Left ventricle myocardium inferior (tissue), 1 donor: ENCODE results near the gene IWS1. TPM values are rescaled to one million over a fixed set of nuclear protein-coding genes. Genes with fewer than 3 reads are reported as not detected.

Source experiments
- DNase-seq: peaks from one replicate; pipeline ENCODE4 v3.0.0-alpha.2; 2020
- H3K27ac ChIP-seq: fragments of 200-600 bp; replicated peaks from 2 replicates; pipeline ENCODE4 v1.8.0; 2021
- H3K27me3 ChIP-seq: fragments of 200-600 bp; 2 replicates; pipeline ENCODE4 v1.8.0; 2021; ENCODE audit warnings: low read depth
- H3K36me3 ChIP-seq: fragments of 200-600 bp; 2 replicates; pipeline ENCODE4 v1.8.0; 2021
- H3K4me1 ChIP-seq: fragments of 200-600 bp; 2 replicates; pipeline ENCODE4 v1.8.0; 2021
- H3K4me3 ChIP-seq: fragments of 200-600 bp; 2 replicates; pipeline ENCODE4 v1.8.0; 2021; ENCODE audit warnings: mild to moderate bottlenecking, moderate library complexity
- H3K9me3 ChIP-seq: fragments of 200-600 bp; replicated peaks from 2 replicates; pipeline ENCODE4 v1.8.0; 2021
- intact Hi-C: fragments of 100-400 bp; cut with micrococcal nuclease; formaldehyde crosslinking; loops from one replicate; pipeline ENCODE4 v1.11.0; 2022
- total RNA-seq: library from RNA; stranded (reverse); fragmentation: NEBNext Ultra II Directional; extraction: Animal tissue kit (Norgen Biotek cat#: 25700); gene quantifications from one replicate; pipeline ENCODE4 v1.2.1, GENCODE V29; 2021
- TF ChIP-seq, protein P1 (sequence below): fragments of 200-600 bp; IDR thresholded peaks from 2 replicates; pipeline ENCODE4 v1.8.0; 2021; ENCODE audit warnings: antibody characterized with exemption, mild to moderate bottlenecking, borderline replicate concordance
- donor health status: DM: no; HTN: yes; CAD: no; lungs with severe emphysema.

The IWS1 gene
- total RNA-seq, 1 donor from 2014 or later, result 59.8 TPM

DNA sequence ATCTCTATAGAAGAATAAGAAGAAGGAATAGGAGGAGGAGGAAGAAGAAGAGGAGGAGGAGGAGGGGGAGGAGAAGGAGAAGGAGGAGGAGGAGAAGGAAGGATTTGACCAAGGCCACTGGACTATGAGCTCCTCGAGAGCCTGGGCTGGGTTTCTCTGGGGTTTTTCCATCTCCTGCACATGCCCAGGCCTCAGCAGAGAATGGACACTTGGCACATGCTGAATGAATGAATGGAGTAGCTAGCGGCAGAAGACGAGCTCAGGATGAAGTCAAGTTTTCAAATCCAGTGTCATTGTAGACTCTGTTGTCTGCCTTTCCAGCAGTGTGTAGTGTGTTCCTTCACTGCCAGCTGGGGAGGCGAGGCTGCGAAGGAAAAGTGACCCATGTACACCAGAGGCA is 11.4 kb upstream of the IWS1 start:
- Histone ChIP-seq H3K9me3 (no peaks in the 10 kb centered on the region), H3K27me3 (peaks cover 18% of the 10 kb centered on the region), H3K4me1 (peaks cover under 1% of the 10 kb centered on the region), H3K36me3 (no peaks in the 10 kb centered on the region), H3K27ac (no peak overlapping the region), H3K4me3 (no peak overlapping the region)
- TF ChIP-seq, protein P1, sequence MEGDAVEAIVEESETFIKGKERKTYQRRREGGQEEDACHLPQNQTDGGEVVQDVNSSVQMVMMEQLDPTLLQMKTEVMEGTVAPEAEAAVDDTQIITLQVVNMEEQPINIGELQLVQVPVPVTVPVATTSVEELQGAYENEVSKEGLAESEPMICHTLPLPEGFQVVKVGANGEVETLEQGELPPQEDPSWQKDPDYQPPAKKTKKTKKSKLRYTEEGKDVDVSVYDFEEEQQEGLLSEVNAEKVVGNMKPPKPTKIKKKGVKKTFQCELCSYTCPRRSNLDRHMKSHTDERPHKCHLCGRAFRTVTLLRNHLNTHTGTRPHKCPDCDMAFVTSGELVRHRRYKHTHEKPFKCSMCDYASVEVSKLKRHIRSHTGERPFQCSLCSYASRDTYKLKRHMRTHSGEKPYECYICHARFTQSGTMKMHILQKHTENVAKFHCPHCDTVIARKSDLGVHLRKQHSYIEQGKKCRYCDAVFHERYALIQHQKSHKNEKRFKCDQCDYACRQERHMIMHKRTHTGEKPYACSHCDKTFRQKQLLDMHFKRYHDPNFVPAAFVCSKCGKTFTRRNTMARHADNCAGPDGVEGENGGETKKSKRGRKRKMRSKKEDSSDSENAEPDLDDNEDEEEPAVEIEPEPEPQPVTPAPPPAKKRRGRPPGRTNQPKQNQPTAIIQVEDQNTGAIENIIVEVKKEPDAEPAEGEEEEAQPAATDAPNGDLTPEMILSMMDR, result no peak
- no peak for DNase-seq
- intact Hi-C loops, result no loop called here

DNA sequence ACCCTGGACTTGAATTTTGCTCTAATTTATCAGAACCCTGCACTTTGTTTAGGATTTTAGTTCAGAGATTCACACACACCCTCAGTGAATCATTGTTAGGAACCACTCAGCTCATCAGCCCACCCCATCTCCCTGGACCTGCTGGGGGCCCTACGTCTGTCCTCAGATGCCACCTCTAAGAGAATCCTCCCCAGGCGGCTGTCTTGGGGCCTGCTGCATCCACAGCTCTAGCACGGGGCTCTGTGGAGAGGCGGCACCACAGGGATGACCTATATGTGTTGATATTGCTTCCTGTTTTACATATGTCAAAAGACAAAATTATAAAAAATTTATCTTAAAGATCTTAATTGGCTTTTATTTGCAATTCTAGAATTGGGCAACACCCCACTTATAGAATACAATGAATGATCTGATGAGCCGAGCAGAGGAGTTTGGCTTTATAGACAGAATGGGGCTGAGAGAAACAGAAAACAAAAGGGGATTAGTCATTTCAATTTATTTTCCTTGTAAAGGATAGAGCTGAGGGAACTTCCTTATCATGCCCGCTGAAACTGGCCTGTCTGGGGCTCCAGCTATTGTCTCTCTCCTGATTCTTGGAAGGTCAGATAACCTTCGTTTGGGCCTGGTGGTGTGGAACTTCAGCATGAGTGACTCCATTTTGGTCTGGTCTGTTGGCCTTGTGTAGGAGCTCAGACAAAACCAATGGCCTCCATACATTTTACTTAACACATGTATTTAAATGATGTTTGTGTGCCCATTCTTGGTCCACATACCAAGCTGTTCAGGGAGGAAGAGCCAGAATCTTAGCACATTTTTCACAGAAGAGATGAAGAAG is 10.6 kb upstream of the IWS1 start:
- Histone ChIP-seq H3K4me3 (no peak overlapping the region), H3K27me3 (peaks cover 18% of the 10 kb centered on the region), H3K9me3 (no peaks in the 10 kb centered on the region), H3K4me1 (no peaks in the 10 kb centered on the region), H3K36me3 (no peaks in the 10 kb centered on the region), H3K27ac (no peak overlapping the region)
- DNase-seq, result no peak
- TF ChIP-seq, protein P1, result no peak
- intact Hi-C loops, result no loop called here

DNA sequence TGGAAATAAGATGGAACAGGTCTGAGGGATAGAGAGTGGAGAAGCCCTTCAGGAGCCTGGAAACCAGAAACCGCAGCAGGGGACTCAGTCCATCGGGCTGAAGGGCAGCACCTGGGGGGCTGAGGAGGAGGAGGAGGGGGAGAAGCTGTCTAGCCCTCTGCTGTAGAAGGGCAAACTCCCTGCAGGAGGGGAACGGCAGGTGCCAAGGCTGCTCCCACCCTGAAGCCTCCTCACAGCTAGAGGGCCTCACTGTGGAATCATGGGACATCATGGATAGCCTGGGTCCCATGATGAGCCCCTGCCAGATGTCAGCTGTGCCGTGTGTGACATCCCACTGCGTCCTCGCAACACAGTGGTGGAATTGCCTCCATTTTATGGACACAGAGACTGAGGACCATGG is 9.6 kb upstream of the IWS1 start:
- no peak for DNase-seq
- Histone ChIP-seq H3K4me1 (no peaks in the 10 kb centered on the region), H3K27ac (no peak overlapping the region), H3K4me3 (no peak overlapping the region), H3K9me3 (no peaks in the 10 kb centered on the region), H3K36me3 (no peaks in the 10 kb centered on the region), H3K27me3 (peaks cover 16% of the 10 kb centered on the region)
- TF ChIP-seq, protein P1, result no peak
- intact Hi-C loops, result no loop called here

DNA sequence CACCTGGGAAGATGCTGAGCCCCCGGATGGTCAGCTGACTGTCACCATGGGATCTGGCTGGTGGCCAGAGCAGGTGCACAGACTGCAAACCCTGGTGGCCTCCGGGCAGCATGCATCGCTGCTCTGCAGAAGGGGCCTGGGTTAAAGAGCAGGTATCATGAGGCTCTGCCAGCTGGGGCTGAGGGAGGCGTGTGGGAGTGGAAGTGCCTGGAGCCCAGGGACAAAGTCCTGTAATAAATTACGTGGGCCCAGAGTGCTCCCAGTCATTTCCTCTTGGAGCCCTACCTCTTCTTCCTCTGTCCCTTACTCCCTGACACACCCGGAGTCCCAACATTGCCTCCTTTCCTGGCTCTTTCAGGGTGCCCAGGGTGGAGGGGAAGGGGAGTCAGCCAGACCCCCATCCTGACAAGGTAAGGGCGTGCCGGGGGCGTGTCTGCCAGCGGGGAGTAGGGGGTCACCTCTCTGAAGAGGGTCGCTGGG is 9.2 kb upstream of the IWS1 start, which contains the start of gene MYO7B:
TSS of gene MYO7B (plus strand) at position 262 of the 480 bp plus-strand sequence. CDS start 24,040 bp downstream, outside the sequence.
- Histone ChIP-seq H3K9me3 (no peaks in the 10 kb centered on the region), H3K27me3 (peaks cover 14% of the 10 kb centered on the region), H3K36me3 (no peaks in the 10 kb centered on the region), H3K27ac (no peak within 1 kb of the TSS), H3K4me3 (no peak within 1 kb of the TSS), H3K4me1 (no peaks in the 10 kb centered on the region)
- no peak for DNase-seq
- intact Hi-C loops, result no loop called here
- TF ChIP-seq, protein P1, result no peak

DNA sequence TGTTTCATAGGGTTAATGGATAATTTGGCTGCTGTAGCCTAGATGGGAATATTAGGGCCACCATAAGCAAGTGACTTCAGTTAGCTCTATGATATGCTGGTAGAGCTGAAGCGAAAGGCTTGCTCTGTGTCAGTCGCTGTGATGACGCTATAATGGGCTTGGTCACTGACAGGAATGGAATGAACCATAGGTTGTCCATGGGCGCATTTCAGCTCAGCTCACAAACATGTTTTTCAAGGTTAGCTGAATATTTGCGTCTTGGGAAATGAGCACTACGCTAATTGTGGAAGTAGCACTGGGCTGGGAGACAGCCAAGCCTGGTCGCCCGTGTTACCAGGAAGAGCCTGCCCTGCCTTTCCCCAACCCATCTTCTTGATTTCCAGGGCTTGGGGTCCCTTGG is 6.0 kb upstream of the IWS1 start:
- DNase-seq, result no peak
- TF ChIP-seq, protein P1, result no peak
- intact Hi-C loops, result no loop called here
- Histone ChIP-seq H3K4me1 (peaks cover 3% of the 10 kb centered on the region), H3K4me3 (no peak overlapping the region), H3K36me3 (no peaks in the 10 kb centered on the region), H3K27me3 (peaks cover 14% of the 10 kb centered on the region), H3K9me3 (no peaks in the 10 kb centered on the region), H3K27ac (no peak overlapping the region)
